HCT116 (cell line): ENCODE data around the gene ALDH9A1. TPM values are rescaled to one million over a fixed set of nuclear protein-coding genes. Genes with fewer than 3 reads are reported as not detected.

ENCODE experiments used
- ATAC-seq: fragments of 200-7000 bp; cut with Tn5 transposase; 2 replicates; pipeline ENCODE4 v1.9.1; 2020; ENCODE audit warnings: mild to moderate bottlenecking, moderate library complexity
- BruUV-seq: library from RNA; stranded (reverse); fragments of 400-500 nt; replicated peaks from 2 replicates; lab custom pipeline; 2021; lab: Mats Ljungman, UMichigan
- CTCF ChIA-PET: fragments of 300-600 bp; sonication (Branson Sonifier 250); formaldehyde crosslinking; loops from one replicate; lab custom pipeline; 2021; ENCODE audit warnings: antibody characterized with exemption; lab: Charles Lee
- POLR2A ChIA-PET: fragments of 300-600, 350-600 bp; sonication (Branson Sonifier 250); formaldehyde crosslinking; loops from one replicate; lab custom pipeline; 2021; ENCODE audit warnings: antibody characterized with exemption; lab: Charles Lee
- RAD21 ChIA-PET, 2 experiments: fragments of 300-600 bp; sonication (Branson Sonifier 250); formaldehyde crosslinking; loops; one replicate each; lab custom pipeline; 2023; ENCODE audit warnings: low total read pairs in 2 of 2; ENCODE audit not compliant: uncharacterized antibody in 2 of 2, unreplicated experiment in 2 of 2, low non-redundant PET in 1 of 2; lab: Charles Lee
- DNase-seq: peaks from one replicate; pipeline ENCODE4 v3.0.0-alpha.2; 2010; ENCODE audit warnings: low read depth, low spot score
- H2AFZ ChIP-seq: fragments of 200-600 bp; shearing (Covaris generic), sonication (generic); 2 replicates; pipeline ENCODE4 v1.6.1; 2017; ENCODE audit warnings: low read depth, mixed run types, mixed read lengths, antibody characterized with exemption, low read length; ENCODE audit not compliant: poor library complexity, severe bottlenecking
- H3K27ac ChIP-seq: 2 replicates; pipeline ENCODE4 v1.5.1; 2012; ENCODE audit warnings: low read depth, low read length
- H3K27me3 ChIP-seq: fragments of 200-600 bp; sonication (generic); 2 replicates; pipeline ENCODE4 v1.6.1; 2016; ENCODE audit warnings: mixed run types, low read length, mixed read lengths; ENCODE audit not compliant: insufficient read depth
- H3K36me3 ChIP-seq, 2 experiments: fragments of 200-500 bp in 1 of 2; fragments of 200-600 bp in 1 of 2; sonication (Bioruptor generic) in 1 of 2; sonication (generic) in 1 of 2; 2 replicates each; pipeline versions ENCODE4 v1.5.1 to v1.6.1; 2014 to 2016; ENCODE audit warnings: low read length in 2 of 2, inconsistent platforms in 1 of 2, mixed read lengths in 1 of 2, mixed run types in 1 of 2; ENCODE audit not compliant: insufficient read depth in 2 of 2, control insufficient read depth in 1 of 2
- H3K4me1 ChIP-seq, 2 experiments: fragments of 200-600 bp in 1 of 2; sonication (generic) in 1 of 2; 2 replicates each; pipeline versions ENCODE4 v1.5.1 to v1.6.1; 2012 to 2017; ENCODE audit warnings: low read length in 2 of 2, inconsistent platforms in 1 of 2, mild to moderate bottlenecking in 1 of 2, mixed read lengths in 1 of 2, mixed run types in 1 of 2, moderate library complexity in 1 of 2; ENCODE audit not compliant: insufficient read depth in 2 of 2, control insufficient read depth in 1 of 2
- H3K4me2 ChIP-seq: fragments of 200-600 bp; sonication (generic); 2 replicates; pipeline ENCODE4 v1.6.1; 2017; ENCODE audit warnings: mixed run types, low read length, mixed read lengths
- H3K4me3 ChIP-seq, 2 experiments: fragments of 200-600 bp in 1 of 2; sonication (generic) in 1 of 2; replicated peaks in 1 of 2; 2 replicates each; pipeline ENCODE4 v1.5.1; 2011 to 2016; ENCODE audit warnings: low read length in 2 of 2, control low read depth in 1 of 2, low read depth in 1 of 2, mild to moderate bottlenecking in 1 of 2, mixed read lengths in 1 of 2, mixed run types in 1 of 2
- H3K79me2 ChIP-seq: fragments of 200-600 bp; sonication (generic); 2 replicates; pipeline ENCODE4 v1.6.1; 2017; ENCODE audit warnings: mild to moderate bottlenecking, mixed run types, low read length, moderate library complexity, mixed read lengths; ENCODE audit not compliant: insufficient read depth
- H3K9ac ChIP-seq: fragments of 200-600 bp; sonication (generic); 2 replicates; pipeline ENCODE4 v1.6.1; 2016; ENCODE audit warnings: low read length, mixed read lengths
- H3K9me2 ChIP-seq: fragments of 200-600 bp; sonication (generic), shearing (Covaris generic); 2 replicates; pipeline ENCODE4 v1.6.1; 2017; ENCODE audit warnings: mixed run types, mild to moderate bottlenecking, moderate library complexity; ENCODE audit not compliant: insufficient read depth
- H3K9me3 ChIP-seq, 2 experiments: fragments of 200-500 bp in 1 of 2; fragments of 200-600 bp in 1 of 2; sonication (Bioruptor generic) in 1 of 2; sonication (generic) in 1 of 2; 2 replicates each; pipeline ENCODE4 v1.6.1; 2014 to 2017; ENCODE audit warnings: low read length in 2 of 2, mixed read lengths in 2 of 2, inconsistent platforms in 1 of 2, low read depth in 1 of 2, mild to moderate bottlenecking in 1 of 2, mixed run types in 1 of 2, moderate library complexity in 1 of 2; ENCODE audit not compliant: control insufficient read depth in 1 of 2, insufficient read depth in 1 of 2
- H4K20me1 ChIP-seq: fragments of 200-600 bp; sonication (generic), shearing (Covaris generic); 2 replicates; pipeline ENCODE4 v1.6.1; 2017; ENCODE audit warnings: mixed run types, mild to moderate bottlenecking, moderate library complexity; ENCODE audit not compliant: insufficient read depth
- CBX3 ChIP-seq: IDR thresholded peaks from 2 replicates; pipeline ENCODE4 v1.6.1; 2012; ENCODE audit warnings: low read depth
- CEBPB ChIP-seq: IDR thresholded peaks from 2 replicates; pipeline ENCODE4 v1.6.1; 2012; ENCODE audit warnings: low read depth
- EGR1 ChIP-seq: IDR thresholded peaks from 2 replicates; pipeline ENCODE4 v1.6.1; 2012; ENCODE audit warnings: low read depth
- ELF1 ChIP-seq: IDR thresholded peaks from 2 replicates; pipeline ENCODE4 v1.6.1; 2012; ENCODE audit warnings: low read depth, borderline replicate concordance
- EZH2 ChIP-seq: fragments of 200-600 bp; sonication (generic); IDR thresholded peaks from 2 replicates; pipeline ENCODE4 v1.6.1; 2017; ENCODE audit warnings: antibody characterized with exemption, mixed run types
- EZH2phosphoT487 ChIP-seq: fragments of 200-600 bp; IDR thresholded peaks from 2 replicates; pipeline ENCODE4 v1.6.1; 2018; ENCODE audit warnings: antibody characterized with exemption, borderline replicate concordance
- FOSL1 ChIP-seq: IDR thresholded peaks from 2 replicates; pipeline ENCODE4 v1.6.1; 2012; ENCODE audit warnings: low read depth
- POLR2A ChIP-seq: IDR thresholded peaks from 2 replicates; pipeline ENCODE4 v1.7.0; 2011; ENCODE audit warnings: borderline replicate concordance; ENCODE audit not compliant: insufficient read depth, insufficient read length; ENCODE audit errors: extremely low read depth
- RAD21 ChIP-seq: IDR thresholded peaks from 2 replicates; pipeline ENCODE4 v1.6.1; 2012; ENCODE audit warnings: low read depth, mild to moderate bottlenecking
- SIN3A ChIP-seq: IDR thresholded peaks from 2 replicates; pipeline ENCODE4 v1.6.1; 2012; ENCODE audit warnings: low read depth
- ZFX ChIP-seq: fragments of 450-650 bp; IDR thresholded peaks from 2 replicates; pipeline ENCODE4 v1.6.1; 2017
- ZNF274 ChIP-seq: fragments of 200-500 bp; sonication (Bioruptor generic); IDR thresholded peaks from 2 replicates; pipeline ENCODE4 v1.6.1; 2014; ENCODE audit warnings: mild to moderate bottlenecking, low read depth, low read length, inconsistent platforms
- intact Hi-C: fragments of 100-400 bp; cut with micrococcal nuclease; formaldehyde crosslinking; loops from 2 replicates; pipeline ENCODE4 v1.10.0; 2022
- total RNA-seq: library from RNA; stranded (reverse); gene quantifications from one replicate; pipeline ENCODE4 v1.2.1, GENCODE V29; 2021; ENCODE audit not compliant: unreplicated experiment
- TF ChIP-seq, protein P1 (sequence below), 3 experiments: fragments of 200-600 bp in 1 of 3; sonication (generic) in 1 of 3; IDR thresholded peaks in 2 of 3; conservative IDR thresholded peaks in 1 of 3; 2 replicates each; pipeline ENCODE4 v1.5.1; 2012 to 2017; ENCODE audit warnings: low read depth in 2 of 3, low read length in 2 of 3, antibody characterized with exemption in 1 of 3, borderline replicate concordance in 1 of 3, control low read depth in 1 of 3, mild to moderate bottlenecking in 1 of 3, mixed read lengths in 1 of 3, mixed run types in 1 of 3, moderate library complexity in 1 of 3; ENCODE audit not compliant: insufficient read depth in 1 of 3
- TF ChIP-seq, protein P2 (sequence below): IDR thresholded peaks from 2 replicates; pipeline ENCODE4 v1.6.1; 2012; ENCODE audit warnings: low read depth

ALDH9A1 gene
- total RNA-seq, 1 experiment from 2014 or later, result 46.0 TPM

DNA sequence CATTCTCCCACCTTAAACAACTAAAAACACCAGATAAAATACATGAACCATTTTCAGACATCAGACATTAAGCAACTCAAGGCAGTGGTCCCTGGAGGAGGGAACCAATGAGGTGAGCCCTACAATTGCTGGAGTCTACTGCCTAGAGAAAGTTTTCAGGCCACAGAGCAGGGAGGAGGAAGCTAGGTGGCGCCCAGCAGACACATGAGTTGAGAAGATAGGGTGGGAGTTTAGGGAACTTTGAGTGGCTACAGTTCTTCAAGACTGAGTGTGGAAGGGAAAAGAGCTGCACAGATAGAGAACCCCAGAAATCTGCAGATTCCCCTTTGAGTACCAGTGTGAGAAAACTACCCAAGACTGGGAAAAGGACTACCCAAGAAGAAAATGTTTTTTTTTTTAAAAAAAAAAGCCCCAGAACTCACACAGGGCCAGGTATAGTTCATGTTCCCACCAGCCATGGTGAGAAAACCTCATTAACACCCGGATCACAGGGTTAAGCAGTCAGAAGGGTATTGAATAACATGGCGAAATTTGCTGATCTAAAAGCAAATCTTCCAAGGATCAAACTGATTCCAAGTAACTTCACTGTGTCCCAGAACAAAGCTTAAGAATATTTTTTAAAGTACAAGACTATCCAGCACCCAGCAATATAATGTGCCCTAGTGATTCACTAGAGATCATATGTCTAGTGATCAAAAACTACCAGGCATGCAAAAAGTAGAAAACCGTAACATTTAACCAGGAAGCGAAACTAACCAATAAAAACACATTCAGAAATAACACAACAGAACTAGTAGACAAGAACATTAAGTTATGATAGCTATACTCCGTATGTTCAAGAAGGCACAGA is 12.0 kb downstream of the ALDH9A1 start:
- Histone ChIP-seq H3K9me3 (no peaks in the 10 kb centered on the region), H3K9me2 (no peaks in the 10 kb centered on the region), H2AFZ (no peak overlapping the region), H3K4me3 (no peak overlapping the region), H3K36me3 (peaks cover 0 to 16% of the 10 kb centered on the region in 2 experiments; a peak in 2 of 4 replicates), H3K27me3 (no peaks in the 10 kb centered on the region), H3K27ac (no peak overlapping the region), H3K4me1 (no peaks in the 10 kb centered on the region), H3K9ac (no peak overlapping the region), H4K20me1 (peaks cover 5% of the 10 kb centered on the region; the same call in 1 of the 2 replicates), H3K4me2 (no peak overlapping the region), H3K79me2 (peaks cover 47% of the 10 kb centered on the region)
- no peak for TF ChIP-seq FOSL1
- TF ChIP-seq, protein P1, sequence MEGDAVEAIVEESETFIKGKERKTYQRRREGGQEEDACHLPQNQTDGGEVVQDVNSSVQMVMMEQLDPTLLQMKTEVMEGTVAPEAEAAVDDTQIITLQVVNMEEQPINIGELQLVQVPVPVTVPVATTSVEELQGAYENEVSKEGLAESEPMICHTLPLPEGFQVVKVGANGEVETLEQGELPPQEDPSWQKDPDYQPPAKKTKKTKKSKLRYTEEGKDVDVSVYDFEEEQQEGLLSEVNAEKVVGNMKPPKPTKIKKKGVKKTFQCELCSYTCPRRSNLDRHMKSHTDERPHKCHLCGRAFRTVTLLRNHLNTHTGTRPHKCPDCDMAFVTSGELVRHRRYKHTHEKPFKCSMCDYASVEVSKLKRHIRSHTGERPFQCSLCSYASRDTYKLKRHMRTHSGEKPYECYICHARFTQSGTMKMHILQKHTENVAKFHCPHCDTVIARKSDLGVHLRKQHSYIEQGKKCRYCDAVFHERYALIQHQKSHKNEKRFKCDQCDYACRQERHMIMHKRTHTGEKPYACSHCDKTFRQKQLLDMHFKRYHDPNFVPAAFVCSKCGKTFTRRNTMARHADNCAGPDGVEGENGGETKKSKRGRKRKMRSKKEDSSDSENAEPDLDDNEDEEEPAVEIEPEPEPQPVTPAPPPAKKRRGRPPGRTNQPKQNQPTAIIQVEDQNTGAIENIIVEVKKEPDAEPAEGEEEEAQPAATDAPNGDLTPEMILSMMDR (IDR thresholded peaks at IDR 0.05 in 2 of 3, conservative IDR thresholded peaks at IDR 0.05 in 1 of 3; ENCODE audit: borderline replicate concordance in 1 of 3, insufficient read depth in 1 of 3, low read depth in 2 of 3, low read length in 2 of 3), result peak; percentile 7 to 27 (median 27); a peak in 3 of 6 replicates
- peak; percentile 30; the same call in 1 of the 2 replicates for TF ChIP-seq RAD21
- TF ChIP-seq POLR2A, result no peak
- TF ChIP-seq ZNF274, result no peak
- no peak for TF ChIP-seq SIN3A
- TF ChIP-seq EGR1, result no peak
- no peak for TF ChIP-seq ZFX
- TF ChIP-seq ELF1, result no peak
- no peak for TF ChIP-seq EZH2phosphoT487
- TF ChIP-seq CEBPB, result no peak
- no peak for TF ChIP-seq CBX3
- no peak for TF ChIP-seq EZH2
- TF ChIP-seq, protein P2, sequence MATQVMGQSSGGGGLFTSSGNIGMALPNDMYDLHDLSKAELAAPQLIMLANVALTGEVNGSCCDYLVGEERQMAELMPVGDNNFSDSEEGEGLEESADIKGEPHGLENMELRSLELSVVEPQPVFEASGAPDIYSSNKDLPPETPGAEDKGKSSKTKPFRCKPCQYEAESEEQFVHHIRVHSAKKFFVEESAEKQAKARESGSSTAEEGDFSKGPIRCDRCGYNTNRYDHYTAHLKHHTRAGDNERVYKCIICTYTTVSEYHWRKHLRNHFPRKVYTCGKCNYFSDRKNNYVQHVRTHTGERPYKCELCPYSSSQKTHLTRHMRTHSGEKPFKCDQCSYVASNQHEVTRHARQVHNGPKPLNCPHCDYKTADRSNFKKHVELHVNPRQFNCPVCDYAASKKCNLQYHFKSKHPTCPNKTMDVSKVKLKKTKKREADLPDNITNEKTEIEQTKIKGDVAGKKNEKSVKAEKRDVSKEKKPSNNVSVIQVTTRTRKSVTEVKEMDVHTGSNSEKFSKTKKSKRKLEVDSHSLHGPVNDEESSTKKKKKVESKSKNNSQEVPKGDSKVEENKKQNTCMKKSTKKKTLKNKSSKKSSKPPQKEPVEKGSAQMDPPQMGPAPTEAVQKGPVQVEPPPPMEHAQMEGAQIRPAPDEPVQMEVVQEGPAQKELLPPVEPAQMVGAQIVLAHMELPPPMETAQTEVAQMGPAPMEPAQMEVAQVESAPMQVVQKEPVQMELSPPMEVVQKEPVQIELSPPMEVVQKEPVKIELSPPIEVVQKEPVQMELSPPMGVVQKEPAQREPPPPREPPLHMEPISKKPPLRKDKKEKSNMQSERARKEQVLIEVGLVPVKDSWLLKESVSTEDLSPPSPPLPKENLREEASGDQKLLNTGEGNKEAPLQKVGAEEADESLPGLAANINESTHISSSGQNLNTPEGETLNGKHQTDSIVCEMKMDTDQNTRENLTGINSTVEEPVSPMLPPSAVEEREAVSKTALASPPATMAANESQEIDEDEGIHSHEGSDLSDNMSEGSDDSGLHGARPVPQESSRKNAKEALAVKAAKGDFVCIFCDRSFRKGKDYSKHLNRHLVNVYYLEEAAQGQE, result no peak
- ATAC-seq, result peak; percentile 63
- intact Hi-C loops, result no loop called here
- ChIA-PET RAD21 (no interaction called here), CTCF (interaction anchor here (1.0 kb wide), 1 partner anchor 12 kb away, joined by 4 read pairs; the partner anchor contains the start of gene ALDH9A1), POLR2A (interaction anchor here (0.8 kb wide), 1 partner anchor 12 kb away, joined by 3 read pairs; the partner anchor contains the start of gene ALDH9A1)
- BruUV-seq, result no TSS peak
- no peak for DNase-seq
